DMS114 treated with DMSO at 0.1 percent for 48 hours (cell line): Measurements from ENCODE around the gene AOC3.
"Not testable (repeated sequence)": the region's sequence is repeated elsewhere in the genome, so short reads cannot be mapped to it uniquely, and the experiment has no call there.

Source experiments
- DNase-seq: peaks from one replicate; lab custom pipeline; 2025; ENCODE audit not compliant: unreplicated experiment; lab: John Stamatoyannopoulos, UW

The AOC3 gene

DNA sequence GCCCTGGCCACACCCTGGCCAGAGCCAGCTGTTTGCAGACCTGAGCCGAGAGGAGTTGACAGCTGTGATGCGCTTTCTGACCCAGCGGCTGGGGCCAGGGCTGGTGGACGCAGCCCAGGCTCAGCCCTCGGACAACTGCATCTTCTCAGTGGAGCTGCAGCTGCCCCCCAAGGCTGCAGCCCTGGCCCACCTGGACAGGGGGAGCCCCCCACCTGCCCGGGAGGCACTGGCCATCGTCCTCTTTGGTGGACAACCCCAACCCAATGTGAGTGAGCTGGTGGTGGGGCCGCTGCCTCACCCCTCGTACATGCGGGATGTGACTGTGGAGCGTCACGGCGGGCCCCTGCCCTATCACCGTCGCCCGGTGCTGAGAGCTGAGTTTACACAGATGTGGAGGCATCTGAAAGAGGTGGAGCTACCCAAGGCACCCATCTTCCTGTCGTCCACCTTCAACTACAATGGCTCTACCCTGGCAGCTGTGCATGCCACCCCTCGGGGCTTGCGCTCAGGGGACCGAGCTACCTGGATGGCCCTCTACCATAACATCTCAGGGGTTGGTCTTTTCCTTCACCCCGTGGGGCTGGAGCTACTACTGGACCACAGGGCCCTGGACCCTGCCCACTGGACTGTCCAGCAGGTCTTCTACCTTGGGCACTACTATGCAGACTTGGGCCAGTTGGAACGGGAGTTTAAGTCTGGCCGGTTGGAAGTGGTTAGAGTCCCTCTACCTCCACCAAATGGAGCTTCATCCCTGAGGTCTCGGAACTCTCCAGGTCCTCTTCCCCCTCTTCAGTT, 6.0 kb upstream of the AOC3 start:
- DNase-seq: no peak

DNA sequence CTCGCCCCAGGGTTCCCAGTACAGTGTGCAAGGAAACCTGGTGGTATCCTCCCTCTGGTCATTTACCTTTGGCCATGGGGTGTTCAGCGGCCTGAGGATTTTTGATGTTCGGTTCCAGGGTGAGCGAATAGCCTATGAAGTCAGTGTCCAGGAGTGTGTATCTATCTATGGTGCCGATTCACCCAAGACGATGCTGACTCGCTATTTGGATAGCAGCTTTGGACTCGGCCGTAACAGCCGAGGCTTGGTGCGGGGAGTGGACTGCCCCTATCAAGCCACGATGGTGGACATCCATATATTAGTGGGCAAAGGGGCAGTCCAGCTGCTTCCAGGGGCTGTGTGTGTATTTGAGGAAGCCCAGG, 5.5 kb upstream of the AOC3 start:
- DNase-seq: no peak

DNA sequence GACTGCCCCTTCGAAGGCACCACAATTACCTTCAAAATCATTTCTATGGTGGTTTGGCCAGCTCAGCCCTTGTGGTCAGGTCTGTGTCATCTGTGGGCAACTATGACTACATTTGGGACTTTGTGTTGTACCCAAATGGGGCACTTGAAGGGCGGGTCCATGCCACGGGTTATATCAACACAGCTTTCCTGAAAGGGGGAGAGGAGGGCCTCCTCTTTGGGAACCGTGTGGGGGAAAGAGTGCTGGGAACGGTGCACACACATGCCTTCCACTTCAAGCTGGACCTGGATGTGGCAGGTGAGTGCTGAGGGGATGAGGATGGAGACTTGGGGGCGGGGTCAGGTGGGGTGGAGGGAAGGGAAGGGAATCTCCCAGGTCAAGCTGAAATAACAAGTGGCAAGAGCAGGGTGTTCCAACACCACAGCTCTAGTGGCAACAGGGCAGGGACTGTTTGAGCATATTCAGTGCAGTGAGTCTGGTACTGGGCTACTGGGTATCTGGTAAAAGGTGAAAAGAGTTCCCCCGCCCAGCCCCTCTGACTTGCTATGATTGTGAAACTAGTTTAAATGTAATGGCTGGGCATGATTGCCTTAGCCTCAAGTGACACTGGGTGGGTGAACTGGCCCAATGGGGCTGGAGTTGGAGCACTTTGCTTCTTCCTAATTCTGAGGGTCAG, 4.9 kb upstream of the AOC3 start:
- no peak for DNase-seq

GRCh38 chr17:42846594-42847280, 4.3 kb upstream of the AOC3 start:
- no peak for DNase-seq

DNA sequence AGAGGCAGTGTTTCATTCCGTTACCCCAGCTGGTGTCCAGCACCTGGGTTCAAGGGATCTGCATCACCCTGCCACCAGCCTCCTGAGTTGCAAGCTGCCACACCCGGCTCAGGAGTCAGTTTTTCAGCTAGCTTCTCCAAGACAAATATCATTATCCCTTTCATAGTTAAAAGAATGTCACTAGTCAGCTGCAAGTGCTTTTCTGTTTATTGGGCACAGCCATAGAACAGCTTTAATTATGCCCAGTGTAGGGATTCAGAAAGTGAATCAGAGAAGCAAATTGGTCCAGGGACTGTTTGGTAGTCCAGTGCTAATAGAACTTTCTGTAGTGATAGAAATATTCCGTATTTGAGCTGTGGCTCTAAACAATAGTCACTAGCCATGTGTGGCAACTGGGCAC, 2.9 kb upstream of the AOC3 start:
- DNase-seq: no peak

- DNase-seq: no peak
These were observed 2.0 kb upstream of the AOC3 start for GRCh38 chr17:42849031-42849430.

GRCh38 chr17:42849451-42850181, 1.4 kb upstream of the AOC3 start:
- no peak for DNase-seq

GRCh38 chr17:42851371-42852240, 607 bp downstream of the AOC3 start:
- not testable (repeated sequence) for DNase-seq

- DNase-seq: no peak
These were observed 1.4 kb downstream of the AOC3 start for GRCh38 chr17:42852351-42852750.

- DNase-seq: no peak
These were observed 2.0 kb downstream of the AOC3 start for GRCh38 chr17:42853004-42853403.

GRCh38 chr17:42853597-42853967, 2.6 kb downstream of the AOC3 start:
- DNase-seq: no peak

- no peak for DNase-seq
These were observed 3.2 kb downstream of the AOC3 start for GRCh38 chr17:42853968-42854790.

DNA sequence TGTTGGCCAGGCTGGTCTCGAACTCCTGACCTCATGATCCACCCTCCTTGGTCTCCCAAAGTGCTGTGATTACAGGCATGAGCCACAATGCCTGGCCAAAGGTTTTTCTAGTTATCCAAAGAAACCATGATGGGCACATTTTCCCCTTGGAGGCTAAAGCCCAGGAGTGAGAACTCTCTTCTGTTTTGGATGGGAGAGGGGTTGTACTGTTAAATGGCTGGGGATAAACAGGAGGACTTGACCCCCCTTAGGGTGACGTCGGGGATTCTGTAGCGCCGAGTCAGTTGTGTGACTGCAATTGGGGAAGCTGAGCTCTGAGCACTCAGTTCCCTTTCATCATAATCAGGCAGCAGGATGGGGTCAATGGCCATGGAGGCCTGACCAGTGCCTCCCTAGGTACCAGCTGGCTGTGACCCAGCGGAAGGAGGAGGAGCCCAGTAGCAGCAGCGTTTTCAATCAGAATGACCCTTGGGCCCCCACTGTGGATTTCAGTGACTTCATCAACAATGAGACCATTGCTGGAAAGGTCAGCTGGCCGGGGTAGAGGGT, 4.1 kb downstream of the AOC3 start:
- no peak for DNase-seq

DNA sequence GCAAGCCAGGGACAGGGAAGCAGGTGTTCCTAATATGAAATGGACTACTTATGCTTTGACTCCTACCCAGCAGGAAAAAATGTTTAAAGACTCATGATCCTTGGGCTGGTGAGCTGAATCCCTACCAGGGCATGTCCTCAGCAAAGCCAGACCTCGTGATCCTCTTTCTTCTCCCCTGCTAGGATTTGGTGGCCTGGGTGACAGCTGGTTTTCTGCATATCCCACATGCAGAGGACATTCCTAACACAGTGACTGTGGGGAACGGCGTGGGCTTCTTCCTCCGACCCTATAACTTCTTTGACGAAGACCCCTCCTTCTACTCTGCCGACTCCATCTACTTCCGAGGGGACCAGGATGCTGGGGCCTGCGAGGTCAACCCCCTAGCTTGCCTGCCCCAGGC, 5.1 kb downstream of the AOC3 start:
- not testable (repeated sequence) for DNase-seq

- DNase-seq: not testable (repeated sequence)
These were observed 5.5 kb downstream of the AOC3 start for GRCh38 chr17:42856516-42856915.

GRCh38 chr17:42857389-42857788, 6.4 kb downstream of the AOC3 start:
- DNase-seq: no peak

DNA sequence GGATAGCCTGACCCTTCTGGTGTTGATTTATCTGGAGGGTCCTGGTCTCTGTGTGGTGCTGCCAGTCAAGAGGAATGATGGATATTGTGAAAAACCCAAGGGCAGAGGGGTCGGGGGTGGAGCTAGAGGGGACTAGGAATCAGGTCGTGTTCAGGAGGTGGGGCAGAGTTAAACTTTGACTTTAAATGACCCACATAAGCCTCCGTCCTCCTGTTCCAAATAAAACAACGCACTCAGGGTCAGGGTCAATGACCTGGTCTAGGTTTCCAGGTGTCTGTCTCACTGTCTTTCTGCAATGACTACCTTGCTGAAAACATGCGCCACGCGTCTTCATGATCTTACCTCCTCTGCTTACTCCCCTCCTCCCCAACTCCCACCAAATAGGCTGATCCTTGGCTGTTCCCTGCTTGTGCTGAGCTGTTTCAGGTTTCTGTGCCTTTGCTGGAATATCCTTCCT, 14.7 kb downstream of the AOC3 start:
- DNase-seq: no peak

- DNase-seq: no peak
These were observed 15.2 kb downstream of the AOC3 start for GRCh38 chr17:42866216-42866615.
